ENCODE data around the gene IRF6.

- TF ChIP-seq, protein P1, sequence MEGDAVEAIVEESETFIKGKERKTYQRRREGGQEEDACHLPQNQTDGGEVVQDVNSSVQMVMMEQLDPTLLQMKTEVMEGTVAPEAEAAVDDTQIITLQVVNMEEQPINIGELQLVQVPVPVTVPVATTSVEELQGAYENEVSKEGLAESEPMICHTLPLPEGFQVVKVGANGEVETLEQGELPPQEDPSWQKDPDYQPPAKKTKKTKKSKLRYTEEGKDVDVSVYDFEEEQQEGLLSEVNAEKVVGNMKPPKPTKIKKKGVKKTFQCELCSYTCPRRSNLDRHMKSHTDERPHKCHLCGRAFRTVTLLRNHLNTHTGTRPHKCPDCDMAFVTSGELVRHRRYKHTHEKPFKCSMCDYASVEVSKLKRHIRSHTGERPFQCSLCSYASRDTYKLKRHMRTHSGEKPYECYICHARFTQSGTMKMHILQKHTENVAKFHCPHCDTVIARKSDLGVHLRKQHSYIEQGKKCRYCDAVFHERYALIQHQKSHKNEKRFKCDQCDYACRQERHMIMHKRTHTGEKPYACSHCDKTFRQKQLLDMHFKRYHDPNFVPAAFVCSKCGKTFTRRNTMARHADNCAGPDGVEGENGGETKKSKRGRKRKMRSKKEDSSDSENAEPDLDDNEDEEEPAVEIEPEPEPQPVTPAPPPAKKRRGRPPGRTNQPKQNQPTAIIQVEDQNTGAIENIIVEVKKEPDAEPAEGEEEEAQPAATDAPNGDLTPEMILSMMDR (IDR thresholded peaks at IDR 0.05; ENCODE audit: low read length): no peak
- TF ChIP-seq EZH2 (IDR thresholded peaks at IDR 0.05; ENCODE audit: borderline replicate concordance, low read length): no peak
These were observed 32.6 kb upstream of the IRF6 start for GRCh38 chr1:209838537-209838936.

All from OCI-LY1 (cell line).